ENCODE results near the gene SMYD5. TPM values are rescaled to one million over a fixed set of nuclear protein-coding genes. Genes with fewer than 3 reads are reported as not detected.

SMYD5 gene
- total RNA-seq, 1 experiment from 2014 or later: 54.5 TPM

- BruUV-seq (replicated peaks): no TSS peak
- Histone ChIP-seq H3K4me1 (ENCODE audit: insufficient read depth, low read length, poor library complexity, severe bottlenecking) (no peaks in the 10 kb centered on the region), H3K36me3 (ENCODE audit: insufficient read depth, low read length, poor library complexity, severe bottlenecking) (peaks cover 96% of the 10 kb centered on the region), H3K27ac (ENCODE audit: low read depth, low read length, poor library complexity, severe bottlenecking) (no peak overlapping the region), H3K4me3 (ENCODE audit: low read depth, low read length, poor library complexity, severe bottlenecking) (no peak overlapping the region), H3K9me3 (ENCODE audit: low read depth, low read length, poor library complexity, severe bottlenecking) (no peaks in the 10 kb centered on the region), H3K27me3 (replicated peaks; ENCODE audit: insufficient read depth, low read depth, low read length, poor library complexity) (no peaks in the 10 kb centered on the region)
- DNase-seq (ENCODE audit: low spot score): no peak
- no peak for TF ChIP-seq CTCF (conservative IDR thresholded peaks at IDR 0.05; ENCODE audit: low read depth, low read length)
- no peak for TF ChIP-seq EZH2 (IDR thresholded peaks at IDR 0.05; ENCODE audit: borderline replicate concordance, low read depth, low read length, poor library complexity, severe bottlenecking)
- ChIA-PET POLR2A (ENCODE audit: low non-redundant PET) (no interaction called here), CTCF (interaction anchor here (0.6 to 1.0 kb wide), 2 partner anchors 32 to 46 kb away, joined by 3 read pairs; no protein-coding TSS in a partner anchor)
- intact Hi-C loops (cut with micrococcal nuclease; ENCODE audit: unreplicated experiment): no loop called here
These were observed 30.5 kb downstream of the SMYD5 start for GRCh38 chr2:73244580-73244979.

GRCh38 chr2:73246850-73247249, 32.8 kb downstream of the SMYD5 start:
- intact Hi-C loops (cut with micrococcal nuclease; ENCODE audit: unreplicated experiment): no loop called here
- no peak for DNase-seq (ENCODE audit: low spot score)
- ChIA-PET POLR2A (ENCODE audit: low non-redundant PET) (no interaction called here), CTCF (no interaction called here)
- no peaks in the 10 kb centered on the region for H3K9me3 ChIP-seq (ENCODE audit: low read depth, low read length, poor library complexity, severe bottlenecking)
- H3K4me3 ChIP-seq (ENCODE audit: low read depth, low read length, poor library complexity, severe bottlenecking): no peak overlapping the region
- H3K4me1 ChIP-seq (ENCODE audit: insufficient read depth, low read length, poor library complexity, severe bottlenecking): no peaks in the 10 kb centered on the region
- TF ChIP-seq CTCF (conservative IDR thresholded peaks at IDR 0.05; ENCODE audit: low read depth, low read length) (no peak), EZH2 (IDR thresholded peaks at IDR 0.05; ENCODE audit: borderline replicate concordance, low read depth, low read length, poor library complexity, severe bottlenecking) (no peak)
- no TSS peak for BruUV-seq (replicated peaks)
- no peak overlapping the region for H3K27ac ChIP-seq (ENCODE audit: low read depth, low read length, poor library complexity, severe bottlenecking)
- peaks cover 94% of the 10 kb centered on the region for H3K36me3 ChIP-seq (ENCODE audit: insufficient read depth, low read length, poor library complexity, severe bottlenecking)
- no peaks in the 10 kb centered on the region for H3K27me3 ChIP-seq (replicated peaks; ENCODE audit: insufficient read depth, low read depth, low read length, poor library complexity)

- DNase-seq (ENCODE audit: low spot score): no peak
- H3K27me3 ChIP-seq (replicated peaks; ENCODE audit: insufficient read depth, low read depth, low read length, poor library complexity): no peaks in the 10 kb centered on the region
- no peaks in the 10 kb centered on the region for H3K4me1 ChIP-seq (ENCODE audit: insufficient read depth, low read length, poor library complexity, severe bottlenecking)
- ChIA-PET POLR2A (ENCODE audit: low non-redundant PET) (no interaction called here), CTCF (no interaction called here)
- peaks cover 92% of the 10 kb centered on the region for H3K36me3 ChIP-seq (ENCODE audit: insufficient read depth, low read length, poor library complexity, severe bottlenecking)
- intact Hi-C loops (cut with micrococcal nuclease; ENCODE audit: unreplicated experiment): no loop called here
- TF ChIP-seq CTCF (conservative IDR thresholded peaks at IDR 0.05; ENCODE audit: low read depth, low read length): no peak
- H3K9me3 ChIP-seq (ENCODE audit: low read depth, low read length, poor library complexity, severe bottlenecking): no peaks in the 10 kb centered on the region
- H3K27ac ChIP-seq (ENCODE audit: low read depth, low read length, poor library complexity, severe bottlenecking): no peak overlapping the region
- no TSS peak for BruUV-seq (replicated peaks)
- no peak overlapping the region for H3K4me3 ChIP-seq (ENCODE audit: low read depth, low read length, poor library complexity, severe bottlenecking)
These were observed 35.6 kb downstream of the SMYD5 start for GRCh38 chr2:73249636-73250035.

All from A673 (cell line).